ENCODE measurements around the gene KLHL3.
A peak's percentile ranks its signal among the peaks of the same experiment; 100 is the strongest.

KLHL3 gene

GRCh38 chr5:137750436-137750835 is 14.5 kb upstream of the KLHL3 start:
- DNase-seq (ENCODE audit: low read depth, low spot score), result no peak

GRCh38 chr5:137747848-137748247 is 12.0 kb upstream of the KLHL3 start:
- H3K4me3 ChIP-seq (ENCODE audit: low read length), result no peak overlapping the region
- DNase-seq (ENCODE audit: low read depth, low spot score), result no peak

More at GRCh38 chr5:137750436-137750835, 14.5 kb upstream of the KLHL3 start:
- no peak overlapping the region for H3K4me3 ChIP-seq (ENCODE audit: low read length)

GRCh38 chr5:137743031-137743640 is 7.2 kb upstream of the KLHL3 start:
- H3K4me3 ChIP-seq (ENCODE audit: low read length), result no peak overlapping the region
- peak; percentile 73 for DNase-seq (ENCODE audit: low read depth, low spot score)

GRCh38 chr5:137741718-137742117 is 5.8 kb upstream of the KLHL3 start:
- DNase-seq (ENCODE audit: low read depth, low spot score), result no peak
- H3K4me3 ChIP-seq (ENCODE audit: low read length), result no peak overlapping the region

GRCh38 chr5:137739737-137740136 is 3.8 kb upstream of the KLHL3 start:
- no peak overlapping the region for H3K4me3 ChIP-seq (ENCODE audit: low read length)
- no peak for DNase-seq (ENCODE audit: low read depth, low spot score)

GRCh38 chr5:137738947-137739346 is 3.1 kb upstream of the KLHL3 start:
- no peak overlapping the region for H3K4me3 ChIP-seq (ENCODE audit: low read length)
- DNase-seq (ENCODE audit: low read depth, low spot score), result no peak

- DNase-seq (ENCODE audit: low read depth, low spot score), result peak; percentile 87
- H3K4me3 ChIP-seq (ENCODE audit: low read length), result peak overlapping the region; percentile 21
Observed at GRCh38 chr5:137737349-137738131, 1.7 kb upstream of the KLHL3 start.

- H3K4me3 ChIP-seq (ENCODE audit: low read length), result no peak overlapping the region
- DNase-seq (ENCODE audit: low read depth, low spot score), result no peak
Observed at GRCh38 chr5:137736496-137736895, 607 bp upstream of the KLHL3 start.

GRCh38 chr5:137734962-137735554 is 831 bp downstream of the KLHL3 start:
- peak overlapping the region; percentile 41 for H3K4me3 ChIP-seq (ENCODE audit: low read length)
- no peak for DNase-seq (ENCODE audit: low read depth, low spot score)

- DNase-seq (ENCODE audit: low read depth, low spot score), result no peak
- no peak overlapping the region for H3K4me3 ChIP-seq (ENCODE audit: low read length)
Observed at GRCh38 chr5:137734331-137734730, 1.6 kb downstream of the KLHL3 start.

- H3K4me3 ChIP-seq (ENCODE audit: low read length), result no peak overlapping the region
- DNase-seq (ENCODE audit: low read depth, low spot score), result no peak
Observed at GRCh38 chr5:137733922-137734321, 2.0 kb downstream of the KLHL3 start.

GRCh38 chr5:137733006-137733405 is 2.9 kb downstream of the KLHL3 start:
- H3K4me3 ChIP-seq (ENCODE audit: low read length), result no peak overlapping the region
- no peak for DNase-seq (ENCODE audit: low read depth, low spot score)

GRCh38 chr5:137731176-137731575 is 4.7 kb downstream of the KLHL3 start:
- no peak overlapping the region for H3K4me3 ChIP-seq (ENCODE audit: low read length)
- no peak for DNase-seq (ENCODE audit: low read depth, low spot score)

- no peak for DNase-seq (ENCODE audit: low read depth, low spot score)
- no peak overlapping the region for H3K4me3 ChIP-seq (ENCODE audit: low read length)
Observed at GRCh38 chr5:137730336-137730735, 5.6 kb downstream of the KLHL3 start.

GRCh38 chr5:137728048-137728447 is 7.8 kb downstream of the KLHL3 start:
- no peak overlapping the region for H3K4me3 ChIP-seq (ENCODE audit: low read length)
- DNase-seq (ENCODE audit: low read depth, low spot score), result no peak

GRCh38 chr5:137727623-137728022 is 8.3 kb downstream of the KLHL3 start:
- no peak for DNase-seq (ENCODE audit: low read depth, low spot score)
- no peak overlapping the region for H3K4me3 ChIP-seq (ENCODE audit: low read length)

- no peak overlapping the region for H3K4me3 ChIP-seq (ENCODE audit: low read length)
- DNase-seq (ENCODE audit: low read depth, low spot score), result no peak
Observed at GRCh38 chr5:137724251-137724650, 11.6 kb downstream of the KLHL3 start.

GRCh38 chr5:137718611-137719010 is 17.3 kb downstream of the KLHL3 start:
- H3K4me3 ChIP-seq (ENCODE audit: low read length), result no peak overlapping the region
- DNase-seq (ENCODE audit: low read depth, low spot score), result no peak

GRCh38 chr5:137716337-137716736 is 19.6 kb downstream of the KLHL3 start:
- DNase-seq (ENCODE audit: low read depth, low spot score), result no peak
- H3K4me3 ChIP-seq (ENCODE audit: low read length), result no peak overlapping the region

GRCh38 chr5:137715456-137715855 is 20.4 kb downstream of the KLHL3 start:
- H3K4me3 ChIP-seq (ENCODE audit: low read length), result no peak overlapping the region
- no peak for DNase-seq (ENCODE audit: low read depth, low spot score)

All from Jurkat, Clone E6-1 (cell line).